Renal cortical epithelial cell (primary cell): ENCODE data around the gene NSUN7. TPM values are rescaled to one million over a fixed set of nuclear protein-coding genes. Genes with fewer than 3 reads are reported as not detected.
A peak's percentile ranks its signal among the peaks of the same experiment; 100 is the strongest.
"Not testable (repeated sequence)": the region's sequence is repeated elsewhere in the genome, so short reads cannot be mapped to it uniquely, and the experiment has no call there.

ENCODE experiments used
- DNase-seq: peaks from one replicate; pipeline ENCODE4 v3.0.0-alpha.2; 2011; ENCODE audit warnings: low read depth
- total RNA-seq: library from RNA; depleted of rRNA; stranded (reverse); fragments of >200 nt; gene quantifications from 2 replicates; pipeline ENCODE4 v1.2.3, GENCODE V29; 2014

NSUN7 gene, protein sequence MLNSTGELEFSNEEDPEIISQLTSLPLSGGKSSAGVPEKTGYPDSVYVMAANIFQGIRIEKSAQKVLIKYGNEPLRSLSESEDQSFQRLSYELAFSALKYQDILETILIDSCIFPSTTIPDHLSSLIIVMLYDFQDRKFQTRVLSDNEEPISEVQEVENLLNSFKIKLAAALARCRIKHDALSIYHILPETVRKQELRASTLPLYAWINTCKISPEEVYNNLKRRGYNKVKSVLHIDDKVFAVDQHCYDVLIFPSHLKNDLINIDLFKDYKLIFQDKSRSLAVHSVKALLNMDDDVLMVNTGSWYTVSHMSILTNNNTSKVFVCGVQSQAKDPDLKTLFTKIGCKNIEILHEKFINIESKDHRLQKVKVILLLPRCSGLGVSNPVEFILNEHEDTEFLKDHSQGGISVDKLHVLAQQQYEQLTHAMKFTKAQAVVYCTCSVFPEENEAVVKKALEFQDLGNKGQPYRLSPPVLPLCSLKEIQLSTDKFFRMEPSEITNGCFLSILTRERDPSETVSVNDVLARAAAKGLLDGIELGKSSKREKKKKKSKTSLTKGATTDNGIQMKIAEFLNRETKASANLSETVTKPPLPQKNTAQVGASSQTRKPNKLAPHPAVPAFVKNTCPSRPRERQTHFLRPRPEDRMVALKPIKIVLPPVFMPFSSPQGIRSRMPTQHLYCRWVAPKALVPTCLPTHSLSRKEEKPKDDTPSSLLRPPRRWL
- total RNA-seq = 2.1 and 4.5 TPM in 2 replicates

DNA sequence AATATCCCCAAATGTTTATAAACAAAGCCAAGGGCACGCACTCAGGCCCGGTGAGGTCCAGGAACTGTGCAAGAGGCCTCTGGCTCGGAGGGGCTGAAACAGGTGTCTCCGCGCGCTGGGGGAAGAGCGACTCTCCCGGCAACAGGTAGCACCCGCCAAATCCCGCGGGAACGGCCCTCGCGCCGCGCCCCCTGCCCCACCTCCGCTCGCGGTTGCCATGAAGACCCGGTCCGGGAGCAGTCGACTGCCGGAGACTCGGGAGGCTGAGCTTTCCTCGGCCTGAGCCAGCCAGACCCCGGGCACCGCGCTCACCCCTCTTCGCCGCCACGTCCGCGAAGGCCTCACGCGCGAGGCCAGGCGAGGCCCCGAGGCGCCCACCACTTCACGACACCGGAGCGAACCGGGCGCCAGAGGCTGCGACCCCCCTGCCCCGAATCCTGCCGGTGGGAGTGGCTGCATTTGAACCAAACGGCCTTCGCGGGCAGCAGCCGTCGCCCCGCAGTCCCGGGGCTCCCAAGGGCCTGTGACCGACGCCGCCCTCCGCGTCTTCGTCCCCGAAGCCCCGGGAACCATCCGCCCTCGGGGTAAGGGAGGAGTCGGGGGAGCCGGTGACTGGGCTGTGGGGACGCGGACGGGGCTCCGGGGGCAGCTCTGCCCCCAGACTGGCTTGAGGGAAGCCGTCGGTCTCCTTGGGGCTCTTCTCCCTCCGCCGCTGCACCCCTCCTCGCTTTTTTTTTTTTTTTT lies at the start of gene NSUN7:
Gene NSUN7, plus strand, starts transcription at position 239 of the 744 bp plus-strand sequence. CDS start 739 bp downstream, outside the sequence.
- DNase-seq = peak; percentile 43

DNA sequence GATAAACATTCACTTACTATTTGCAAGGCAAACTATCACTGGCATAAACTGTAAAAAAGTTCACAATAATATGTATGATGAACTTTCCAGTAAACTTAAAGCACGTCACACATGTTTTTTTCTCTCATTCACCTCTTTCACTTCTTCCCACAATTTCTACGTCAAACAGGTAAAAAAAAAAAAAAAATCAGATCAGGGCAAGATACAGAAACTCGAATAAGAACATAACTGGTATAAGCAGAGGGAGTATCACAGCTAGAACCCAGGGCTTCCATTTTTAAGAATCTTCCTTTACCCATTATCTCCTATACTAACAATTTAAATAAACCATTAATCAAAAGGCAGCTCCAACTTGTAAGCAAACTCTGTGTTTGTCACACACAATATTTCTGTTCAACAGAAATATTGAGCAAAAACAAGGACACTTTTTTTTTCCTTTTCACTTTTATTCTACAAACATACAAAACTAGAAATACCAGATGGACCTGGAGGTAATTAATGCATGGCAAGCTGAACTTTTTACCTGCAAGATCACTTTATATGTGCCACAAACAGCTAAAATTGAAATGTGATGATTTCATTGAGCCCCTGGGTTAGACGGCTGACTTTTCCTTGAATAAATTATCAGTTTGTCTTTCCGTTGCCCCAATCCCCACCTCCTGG lies 47.5 kb upstream of the NSUN7 start:
- DNase-seq = no peak

DNA sequence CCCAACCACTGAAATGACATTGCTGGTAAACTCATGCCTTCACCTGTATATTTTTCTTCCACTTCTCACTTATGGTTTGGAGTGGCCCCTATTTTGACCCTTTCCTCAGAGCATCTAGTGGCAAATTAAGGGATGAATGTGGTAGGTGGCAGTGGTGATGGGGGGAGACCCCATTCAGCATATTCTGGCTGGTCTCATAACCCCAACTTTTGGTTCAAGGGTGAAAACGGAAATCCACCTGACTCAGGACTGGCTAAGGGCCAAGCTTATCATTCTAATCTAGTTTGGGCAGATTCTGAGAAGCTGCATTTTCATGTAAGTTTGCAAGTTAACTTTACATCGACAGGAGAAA lies 47.0 kb upstream of the NSUN7 start:
- DNase-seq = no peak

DNA sequence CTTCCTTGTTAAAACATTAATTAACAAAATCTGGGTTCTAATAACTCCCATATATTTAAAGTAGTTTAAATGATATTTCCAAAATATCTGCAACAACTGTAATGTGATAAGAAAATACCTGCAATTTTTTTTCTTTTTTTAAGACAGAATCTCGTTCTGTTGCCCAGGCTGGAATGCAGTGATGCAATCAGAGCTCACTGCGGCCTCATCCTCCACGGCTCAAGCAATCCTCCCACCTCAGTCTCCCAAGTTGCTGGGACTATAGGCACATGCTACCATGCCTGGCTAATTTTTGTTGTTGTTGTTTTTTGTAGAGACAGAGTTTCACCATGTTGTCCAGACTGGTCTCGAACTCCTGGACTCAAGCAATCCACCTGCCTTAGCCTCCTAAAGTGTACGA lies 45.7 kb upstream of the NSUN7 start:
- no peak for DNase-seq

DNA sequence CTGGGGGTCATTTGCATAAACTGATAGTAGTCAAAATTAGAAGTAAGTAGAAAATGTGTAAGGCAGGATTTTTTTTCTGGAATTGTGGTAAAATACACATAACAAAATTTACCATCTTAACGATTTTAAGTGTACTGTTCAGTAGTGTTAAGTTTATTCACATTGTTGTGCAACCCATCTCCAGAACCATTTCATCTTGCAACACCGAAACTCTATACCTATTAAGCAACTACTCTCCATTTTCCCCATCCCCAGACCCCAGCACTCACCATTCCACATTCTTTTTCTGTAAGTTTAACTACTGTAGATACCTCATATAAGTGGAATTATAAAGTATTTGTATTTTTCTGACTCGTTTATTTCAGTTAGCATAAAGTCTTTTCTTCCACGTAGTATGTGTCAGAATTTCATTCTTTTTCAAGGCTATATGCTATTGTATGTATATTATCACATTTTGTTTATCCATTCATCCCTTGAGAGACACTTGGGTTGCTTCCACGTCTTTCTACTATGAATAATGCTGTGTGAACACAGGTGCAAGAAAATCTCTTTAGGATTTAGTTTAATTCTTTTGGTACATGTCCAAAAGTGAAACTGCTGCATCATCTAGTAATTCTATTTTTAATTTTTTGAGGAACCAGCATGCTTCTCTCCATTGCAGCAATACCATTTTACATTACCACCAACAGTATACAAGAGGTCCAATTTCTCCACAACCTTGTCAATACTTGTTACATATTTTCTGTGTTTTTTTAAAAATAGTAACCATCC lies 39.1 kb upstream of the NSUN7 start:
- no peak for DNase-seq

DNA sequence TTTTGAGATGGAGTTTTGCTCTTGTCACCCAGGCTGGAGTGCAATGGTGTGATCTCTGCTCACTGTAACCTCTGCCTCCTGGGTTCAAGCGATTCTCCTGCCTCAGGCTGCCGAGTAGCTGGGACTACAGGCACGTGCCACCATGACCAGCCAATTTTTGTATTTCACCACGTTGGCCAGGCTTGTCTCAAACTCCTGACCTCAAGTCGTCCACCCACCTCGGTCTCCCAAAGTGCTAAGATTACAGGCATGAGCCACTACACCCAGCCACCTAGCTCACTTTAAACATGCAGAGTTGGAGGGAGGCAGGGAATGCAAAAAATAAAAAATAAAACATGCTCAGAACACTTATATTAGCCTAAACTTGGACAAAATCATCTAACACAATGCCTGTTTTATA lies 36.8 kb upstream of the NSUN7 start:
- not testable (repeated sequence) for DNase-seq

DNA sequence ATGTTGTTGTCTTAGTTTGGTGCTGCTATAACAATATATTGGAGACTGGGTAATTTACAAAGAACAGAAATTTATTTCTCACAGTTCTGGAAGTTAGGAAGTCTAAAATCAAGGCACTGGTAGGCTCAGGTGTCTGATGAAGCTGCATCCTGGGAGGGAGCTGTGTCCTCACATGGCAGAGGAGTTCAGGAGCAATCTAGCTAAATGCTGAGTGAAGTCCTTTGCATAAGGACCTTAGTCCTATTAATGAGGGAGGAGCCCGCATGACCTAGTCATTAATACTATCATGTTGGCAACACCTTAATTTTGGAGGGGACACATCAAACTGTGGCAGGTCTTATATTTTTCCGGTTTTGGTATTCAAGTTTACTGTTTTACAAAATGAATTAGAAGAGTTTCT lies 36.0 kb upstream of the NSUN7 start:
- DNase-seq = no peak

DNA sequence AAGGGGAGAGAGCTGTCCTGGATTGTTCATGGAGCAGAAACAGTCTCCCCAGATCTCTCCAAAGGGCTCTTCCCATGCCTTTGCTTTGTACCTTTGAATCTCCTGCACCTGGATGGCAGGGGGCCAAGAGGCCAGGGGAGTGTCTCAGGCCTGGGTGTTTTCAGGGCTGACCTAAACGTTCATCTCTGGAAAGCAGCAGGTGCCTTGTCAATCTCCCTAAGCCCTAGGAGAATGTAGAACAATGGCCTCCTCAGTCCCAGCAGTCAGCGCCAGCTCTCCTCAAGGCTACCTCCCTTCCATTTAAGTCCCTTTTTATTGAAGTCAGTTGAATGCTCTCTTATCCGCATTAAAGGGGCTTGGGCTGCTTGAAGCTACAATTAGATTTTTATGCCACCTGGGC lies 31.2 kb upstream of the NSUN7 start:
- no peak for DNase-seq

DNA sequence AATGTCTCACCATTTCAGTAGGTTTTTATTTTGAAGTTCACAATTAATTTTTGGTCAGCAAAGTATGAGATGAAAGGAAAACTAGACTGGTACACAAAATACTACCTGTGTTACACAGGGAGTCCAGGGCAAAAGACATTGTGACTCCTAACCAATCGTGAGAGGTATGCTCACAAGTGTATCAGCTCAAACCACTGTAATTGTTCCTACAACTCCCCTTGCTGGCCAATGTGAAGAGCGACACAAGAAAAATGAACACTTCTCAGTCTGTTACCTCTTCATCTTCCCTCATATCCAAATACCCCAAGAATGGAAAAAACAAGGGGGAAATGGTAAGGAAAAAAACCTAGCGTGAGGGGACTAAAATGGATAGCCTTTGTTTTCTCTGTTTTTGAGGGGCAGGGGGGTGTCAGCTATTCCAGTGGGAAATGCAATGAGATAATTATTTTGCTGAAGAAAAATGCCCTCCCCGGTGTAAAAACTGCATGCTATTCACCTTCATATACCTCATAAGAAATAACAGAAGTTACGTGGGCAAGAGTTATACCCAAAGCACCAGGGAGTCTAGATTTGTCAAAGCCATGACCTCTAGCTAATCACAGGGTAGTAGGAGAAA lies 30.6 kb upstream of the NSUN7 start:
- peak; percentile 81 for DNase-seq

DNA sequence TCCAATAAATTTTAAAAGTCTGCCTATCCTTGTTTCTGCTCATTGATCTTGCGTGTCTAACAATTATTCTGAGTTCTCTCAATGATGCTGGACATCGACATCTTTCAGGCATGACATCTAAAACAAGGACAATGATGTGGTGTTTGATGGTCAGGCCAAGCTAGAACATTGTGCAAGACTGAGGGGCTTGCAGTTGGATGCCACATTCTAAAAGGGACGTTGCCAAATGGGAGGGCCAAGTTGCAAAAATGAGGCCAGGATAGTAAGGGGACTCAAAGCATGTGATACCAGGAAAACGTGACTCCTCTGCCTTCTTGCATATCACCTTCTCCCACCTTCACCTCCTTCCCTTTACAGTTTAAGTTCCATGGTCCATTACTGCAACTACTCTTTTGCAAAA lies 29.4 kb upstream of the NSUN7 start:
- DNase-seq = no peak

DNA sequence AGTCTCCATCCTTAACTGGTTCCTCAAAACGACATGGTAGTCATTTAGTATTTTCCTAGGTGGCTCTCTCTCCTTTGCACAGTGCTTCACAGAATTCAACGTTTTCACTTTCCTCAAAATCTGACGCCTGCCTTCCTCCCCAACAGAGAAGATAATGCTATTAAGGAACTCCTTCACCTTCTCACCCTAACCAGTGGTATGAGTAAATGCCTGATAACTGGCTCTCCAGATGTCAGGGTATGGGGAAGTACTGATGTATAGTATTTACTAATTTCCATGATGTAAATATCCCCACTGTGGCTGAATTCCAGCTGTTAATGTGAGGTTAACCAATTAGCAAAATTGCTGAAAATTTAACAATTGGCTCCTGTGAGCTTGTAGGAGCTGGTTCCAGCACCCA lies 28.8 kb upstream of the NSUN7 start:
- no peak for DNase-seq

DNA sequence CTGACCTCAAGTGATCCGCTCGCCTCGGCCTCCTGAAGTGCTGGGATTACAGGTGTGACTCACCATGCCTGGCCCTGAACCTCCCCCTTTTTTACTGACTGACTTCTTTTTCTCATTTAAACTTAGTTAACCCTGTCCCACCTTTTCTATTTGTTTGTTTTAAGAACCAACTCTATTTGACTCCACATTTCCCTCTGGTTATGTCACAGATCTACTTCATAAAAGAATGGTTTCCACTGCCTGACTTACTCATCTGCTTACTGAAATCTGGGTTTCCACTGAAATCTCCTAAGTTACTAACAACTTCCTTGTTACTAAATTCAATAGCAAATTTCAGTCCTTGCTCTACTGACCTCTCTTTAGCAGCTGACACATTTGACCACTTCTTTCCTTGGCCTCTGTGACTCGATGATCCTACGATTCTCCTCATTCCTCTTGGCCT lies 28.0 kb upstream of the NSUN7 start:
- peak; percentile 93 for DNase-seq

DNA sequence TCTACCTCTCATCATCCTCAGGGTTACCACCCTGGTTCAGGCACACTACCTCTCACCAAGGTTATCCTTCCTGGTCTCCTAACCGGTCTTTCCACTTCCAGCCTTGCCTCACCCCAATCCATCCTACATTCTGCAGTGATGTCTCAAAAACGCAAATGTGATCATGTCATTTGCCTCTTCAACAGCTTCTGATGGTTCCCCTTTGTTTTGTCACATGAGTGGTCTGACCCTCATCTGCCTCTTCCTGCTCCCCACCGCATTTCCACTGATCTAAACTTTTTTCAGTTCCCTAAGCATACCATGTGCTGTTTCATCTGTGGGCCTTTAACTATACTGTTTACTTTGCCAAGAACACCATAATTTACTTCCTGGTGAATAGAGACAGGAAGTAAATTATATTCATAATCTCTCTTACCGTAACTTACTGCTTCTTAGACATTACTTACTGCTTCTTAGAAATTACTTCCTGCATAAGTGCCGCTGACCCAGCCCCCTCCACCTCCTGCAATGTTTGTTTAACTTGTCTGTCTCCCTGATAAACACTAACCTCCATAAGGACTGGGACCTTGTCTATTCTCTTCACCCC lies 27.1 kb upstream of the NSUN7 start:
- peak; percentile 38 for DNase-seq

DNA sequence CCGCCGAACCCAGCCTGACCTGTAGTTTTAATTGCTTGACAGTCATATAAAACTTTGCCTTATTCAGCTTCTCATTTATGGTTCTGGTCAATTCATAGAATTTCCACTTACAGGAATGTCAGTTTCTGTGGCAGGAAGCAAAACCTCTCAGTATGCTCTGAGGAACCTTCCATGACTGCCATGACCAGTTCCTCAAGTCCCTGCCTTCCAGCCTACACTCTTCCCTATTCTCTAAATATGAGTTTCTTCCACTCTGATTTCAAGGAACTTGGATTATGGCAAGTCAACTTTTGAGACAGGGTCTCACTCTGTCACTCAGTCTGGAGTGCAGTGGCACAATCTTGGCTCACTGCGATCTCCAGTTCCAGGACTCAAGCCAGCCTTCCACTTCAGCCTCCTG lies 26.0 kb upstream of the NSUN7 start:
- no peak for DNase-seq

DNA sequence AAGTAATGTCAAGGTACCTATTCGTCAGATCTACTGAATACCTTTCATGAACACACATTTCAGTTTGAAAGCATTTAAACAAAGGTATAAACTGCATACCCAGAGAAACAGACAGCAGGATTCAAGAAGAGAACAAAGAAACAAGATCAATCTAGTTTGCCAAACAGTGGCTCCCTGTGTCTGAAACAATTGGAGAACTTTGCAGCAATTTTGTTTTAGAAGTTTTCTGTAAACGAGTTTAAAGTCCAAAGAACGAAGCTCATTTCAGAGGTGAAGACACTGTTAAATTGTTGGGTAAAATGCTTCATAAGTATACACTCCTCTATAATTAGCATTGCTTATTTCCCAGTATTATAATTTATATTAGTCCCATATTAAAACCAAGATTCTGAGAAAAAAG lies 21.4 kb upstream of the NSUN7 start:
- no peak for DNase-seq

DNA sequence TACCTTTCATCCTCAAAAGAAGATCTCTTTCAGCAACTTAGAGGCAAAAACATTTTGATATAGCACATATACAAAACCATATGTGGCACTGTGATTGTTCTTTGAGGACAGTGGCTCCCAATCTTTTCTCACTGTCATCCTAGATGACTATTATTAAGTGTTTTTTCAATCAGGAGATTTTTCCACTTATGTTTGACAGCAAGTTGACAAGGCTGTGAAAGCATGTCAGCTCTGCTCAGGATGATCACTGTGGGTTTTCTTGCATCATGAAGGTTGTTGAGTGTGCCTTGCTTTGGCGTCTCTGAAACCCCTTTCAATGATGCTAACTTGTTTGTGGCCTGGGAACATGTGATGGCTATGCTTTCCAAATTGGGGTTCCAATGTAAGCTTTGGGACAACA lies 20.2 kb upstream of the NSUN7 start:
- DNase-seq = no peak

DNA sequence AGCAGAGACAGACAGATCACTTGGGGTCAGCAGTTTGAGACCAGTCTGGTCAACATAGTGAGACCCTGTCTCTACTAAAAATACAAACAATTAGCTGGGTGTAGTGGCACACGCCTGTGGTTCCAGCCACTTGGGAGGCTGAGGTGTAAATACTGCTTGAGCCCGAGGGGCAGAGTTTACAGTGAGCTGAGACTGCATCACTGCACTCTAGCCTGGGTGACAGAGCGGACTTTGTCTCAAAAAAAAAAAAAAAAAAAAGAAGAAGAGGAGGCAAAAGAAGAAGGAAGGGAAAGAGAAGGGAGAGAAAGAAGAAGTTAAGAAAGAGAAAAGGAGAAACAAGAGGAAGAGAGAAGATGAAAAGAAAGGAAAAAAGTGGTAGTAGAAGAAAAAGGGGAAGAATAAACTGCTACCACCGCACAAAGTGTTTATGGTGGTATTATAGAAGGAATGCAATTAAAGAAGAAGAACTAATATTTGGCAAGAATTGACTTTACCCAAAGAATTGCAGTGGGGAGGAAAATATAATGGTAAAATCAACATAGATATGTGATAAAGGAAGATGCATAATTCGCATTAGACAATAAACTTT lies 19.6 kb upstream of the NSUN7 start:
- DNase-seq = no peak

DNA sequence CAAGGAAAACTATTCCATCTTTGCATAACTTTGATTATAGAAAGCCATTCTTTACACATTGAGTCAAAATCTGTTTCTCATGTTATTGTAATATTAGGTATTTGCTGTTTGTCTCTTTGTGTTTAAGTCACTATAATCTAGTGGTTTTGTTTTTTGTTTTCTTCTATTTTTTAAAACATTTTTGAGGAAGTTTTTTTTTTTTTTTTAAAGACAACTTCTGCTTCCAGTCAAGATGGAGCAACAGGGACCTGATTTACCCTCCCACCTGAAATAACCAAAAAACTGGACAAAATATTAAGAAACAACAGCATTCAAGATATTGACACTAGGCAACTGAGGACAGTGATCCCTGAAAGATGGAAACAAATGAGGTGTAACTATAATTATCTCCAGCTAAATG lies 18.4 kb upstream of the NSUN7 start:
- no peak for DNase-seq

DNA sequence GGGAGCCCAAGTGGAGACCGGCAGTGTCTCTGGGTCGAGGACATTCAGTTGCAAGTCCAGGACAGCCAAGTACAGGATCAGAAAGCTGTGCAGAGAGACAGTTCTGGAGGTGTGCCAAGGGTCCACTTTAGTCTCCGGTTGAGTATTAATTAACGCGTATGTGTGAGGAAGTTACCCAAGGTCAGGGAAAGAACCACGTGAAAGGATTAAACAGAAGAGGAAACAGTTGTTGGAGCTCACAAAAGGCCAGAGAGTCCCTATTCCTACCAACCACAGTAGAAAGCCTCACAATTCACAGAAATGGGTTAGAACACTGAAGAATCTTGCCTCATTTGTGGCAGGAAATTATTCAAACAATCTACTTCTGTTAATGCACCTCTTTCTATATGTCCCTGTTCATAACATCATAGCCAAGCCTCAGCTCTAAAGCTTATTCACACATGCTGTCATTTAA lies 17.9 kb upstream of the NSUN7 start:
- peak; percentile 82 for DNase-seq

DNA sequence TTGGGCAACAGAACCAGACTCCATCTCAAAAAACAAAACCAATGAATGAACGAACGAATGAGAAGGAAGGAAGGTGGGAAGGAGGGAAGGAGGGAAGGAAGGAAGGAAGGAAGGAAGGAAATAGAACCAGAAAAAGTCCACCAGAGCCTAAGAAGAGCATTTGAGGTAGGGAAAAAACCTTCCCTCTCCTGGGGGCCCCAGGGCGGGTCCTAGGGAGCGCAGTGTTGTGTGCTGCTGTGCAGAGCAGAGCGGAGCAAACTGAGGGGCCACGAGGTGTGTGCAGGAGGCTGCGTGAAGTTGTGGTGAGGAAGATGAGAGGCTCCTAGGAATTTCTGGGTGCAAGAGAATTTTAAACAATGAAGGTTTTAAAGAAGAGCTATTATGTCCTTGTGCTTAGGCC lies 16.0 kb upstream of the NSUN7 start:
- DNase-seq = no peak
